ENCODE data around the gene REEP1. TPM values are rescaled to one million over a fixed set of nuclear protein-coding genes. Genes with fewer than 3 reads are reported as not detected.

The REEP1 gene
- total and polyA plus RNA-seq, 2 of the 13 experiments (the other 11 are each of a cell fraction or from before 2014, with no cell fraction given) = 0.27 TPM; not detected in 1

- TF ChIP-seq, protein P1, sequence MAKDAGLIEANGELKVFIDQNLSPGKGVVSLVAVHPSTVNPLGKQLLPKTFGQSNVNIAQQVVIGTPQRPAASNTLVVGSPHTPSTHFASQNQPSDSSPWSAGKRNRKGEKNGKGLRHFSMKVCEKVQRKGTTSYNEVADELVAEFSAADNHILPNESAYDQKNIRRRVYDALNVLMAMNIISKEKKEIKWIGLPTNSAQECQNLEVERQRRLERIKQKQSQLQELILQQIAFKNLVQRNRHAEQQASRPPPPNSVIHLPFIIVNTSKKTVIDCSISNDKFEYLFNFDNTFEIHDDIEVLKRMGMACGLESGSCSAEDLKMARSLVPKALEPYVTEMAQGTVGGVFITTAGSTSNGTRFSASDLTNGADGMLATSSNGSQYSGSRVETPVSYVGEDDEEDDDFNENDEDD (CRISPR knock-in tag; IDR thresholded peaks at IDR 0.05; ENCODE audit: borderline replicate concordance) = no peak
These were observed 39.9 kb downstream of the REEP1 start (continued) for GRCh38 chr2:86297382-86298147.

DNA sequence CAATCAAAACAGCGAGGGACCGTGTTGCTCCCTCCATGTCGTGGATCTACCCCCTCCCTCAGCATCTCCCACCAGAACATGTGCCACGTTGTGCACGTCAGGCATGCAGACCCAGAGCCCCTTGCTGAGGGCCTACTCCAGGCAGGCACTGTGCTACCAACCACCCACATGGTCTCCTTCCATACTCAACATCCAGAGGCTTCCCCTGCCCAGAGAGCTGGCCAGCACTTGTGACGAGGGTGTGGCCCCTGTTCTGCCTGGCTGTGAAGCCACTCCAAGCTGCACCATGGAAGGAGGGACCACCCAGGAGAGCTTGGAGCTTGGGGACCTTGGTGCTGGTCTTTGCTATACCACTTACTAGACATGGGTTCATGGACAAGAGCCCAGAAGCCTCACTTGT, 40.5 kb downstream of the REEP1 start:
- Histone ChIP-seq H3K9ac (ENCODE audit: insufficient read depth, low read depth, low read length) (no peak overlapping the region), H3K27ac (ENCODE audit: extremely low read length, insufficient read depth, low read length) (no peak overlapping the region), H3K4me1 (ENCODE audit: insufficient read depth, low read length) (peaks cover 7% of the 10 kb centered on the region), H3K79me2 (ENCODE audit: insufficient read depth, low read length) (no peaks in the 10 kb centered on the region), H4K20me1 (ENCODE audit: insufficient read depth, low read length) (no peaks in the 10 kb centered on the region), H3K4me3 (replicated peaks in 1 of 3; ENCODE audit: insufficient read depth in 1 of 3, low read depth in 2 of 3, low read length in 3 of 3) (no peak overlapping the region), H3K36me3 (replicated peaks in 1 of 2; ENCODE audit: control insufficient read depth in 1 of 2, insufficient read depth in 2 of 2, low read length in 2 of 2) (no peaks in the 10 kb centered on the region), H2AFZ (ENCODE audit: low read length) (no peak overlapping the region), H3K9me3 (ENCODE audit: low read length) (no peaks in the 10 kb centered on the region), H3K4me2 (ENCODE audit: low read depth, low read length) (no peak overlapping the region), H3K27me3 (ENCODE audit: control insufficient read depth in 1 of 2, insufficient read depth in 2 of 2, low read length in 2 of 2) (peaks cover 3 to 15% of the 10 kb centered on the region in 2 experiments; a peak in 2 of 5 replicates)
- CTCF ChIA-PET (ENCODE audit: low intra/inter-chr PET ratio, low total read pairs) = no interaction called here
- 41% methylated on average over 5 of the region's 6 CpGs for WGBS (ENCODE audit: low lambda C conversion rate)
- BruUV-seq (replicated peaks) = no TSS peak
- TF ChIP-seq NR2F6 (IDR thresholded peaks at IDR 0.05) (no peak), NR2F6 (CRISPR knock-in tag; IDR thresholded peaks at IDR 0.05) (no peak), NR3C1 (CRISPR knock-in tag; IDR thresholded peaks at IDR 0.05) (no peak)
- no peak for ATAC-seq
- no peak for DNase-seq (ENCODE audit: low spot score)
- FAIRE-seq = no peak
- POLR2A ChIA-PET = no interaction called here
- intact Hi-C loops (cut with micrococcal nuclease; ENCODE audit: unreplicated experiment) (no loop called here), in situ Hi-C loops (cut with HindIII; ENCODE audit: extremely low pct_ligation_motif_present, low pct_unique_long_range_greater_than_20kb) (no loop called here)

- POLR2A ChIA-PET = no interaction called here
- peak; percentile 27; the same call in 2 of the 3 replicates for ATAC-seq
- Histone ChIP-seq H3K27me3 (ENCODE audit: control insufficient read depth in 1 of 2, insufficient read depth in 2 of 2, low read length in 2 of 2) (no peaks in the 10 kb centered on the region; a peak in 1 of 5 replicates), H3K36me3 (replicated peaks in 1 of 2; ENCODE audit: control insufficient read depth in 1 of 2, insufficient read depth in 2 of 2, low read length in 2 of 2) (no peaks in the 10 kb centered on the region), H3K9ac (ENCODE audit: insufficient read depth, low read depth, low read length) (no peak overlapping the region), H4K20me1 (ENCODE audit: insufficient read depth, low read length) (no peaks in the 10 kb centered on the region), H3K79me2 (ENCODE audit: insufficient read depth, low read length) (no peaks in the 10 kb centered on the region), H3K4me3 (replicated peaks in 1 of 3; ENCODE audit: insufficient read depth in 1 of 3, low read depth in 2 of 3, low read length in 3 of 3) (no peak overlapping the region), H3K9me3 (ENCODE audit: low read length) (no peaks in the 10 kb centered on the region), H3K4me1 (ENCODE audit: insufficient read depth, low read length) (peaks cover 7% of the 10 kb centered on the region), H2AFZ (ENCODE audit: low read length) (no peak overlapping the region), H3K4me2 (ENCODE audit: low read depth, low read length) (no peak overlapping the region; the same call in 1 of the 2 replicates), H3K27ac (ENCODE audit: extremely low read length, insufficient read depth, low read length) (no peak overlapping the region)
- TF ChIP-seq ZNF121 (CRISPR knock-in tag; IDR thresholded peaks at IDR 0.05) (no peak), HNF4A (CRISPR knock-in tag; IDR thresholded peaks at IDR 0.05) (peak; percentile 44; the same call in 1 of the 2 replicates), BHLHE40 (IDR thresholded peaks at IDR 0.05; ENCODE audit: low read length) (peak; percentile 38; the same call in 1 of the 2 replicates)
- CTCF ChIA-PET (ENCODE audit: low intra/inter-chr PET ratio, low total read pairs) = no interaction called here
- in situ Hi-C loops (cut with HindIII; ENCODE audit: extremely low pct_ligation_motif_present, low pct_unique_long_range_greater_than_20kb) = no loop called here
- no peak for DNase-seq (ENCODE audit: low spot score)
- 13% methylated on average over 8 of the region's 8 CpGs for WGBS (ENCODE audit: low lambda C conversion rate)
- no peak for FAIRE-seq
- intact Hi-C loops (cut with micrococcal nuclease; ENCODE audit: unreplicated experiment) = loop anchor here (2.0 kb wide), 1 partner anchor 20 kb away; no protein-coding TSS in a partner anchor
- BruUV-seq (replicated peaks) = no TSS peak
These were observed 42.4 kb downstream of the REEP1 start for GRCh38 chr2:86295066-86295465.
